ENCODE measurements around the gene FKRP. TPM values are rescaled to one million over a fixed set of nuclear protein-coding genes. Genes with fewer than 3 reads are reported as not detected.
"Not testable (repeated sequence)": the region's sequence is repeated elsewhere in the genome, so short reads cannot be mapped to it uniquely, and the experiment has no call there.

FKRP gene

DNA sequence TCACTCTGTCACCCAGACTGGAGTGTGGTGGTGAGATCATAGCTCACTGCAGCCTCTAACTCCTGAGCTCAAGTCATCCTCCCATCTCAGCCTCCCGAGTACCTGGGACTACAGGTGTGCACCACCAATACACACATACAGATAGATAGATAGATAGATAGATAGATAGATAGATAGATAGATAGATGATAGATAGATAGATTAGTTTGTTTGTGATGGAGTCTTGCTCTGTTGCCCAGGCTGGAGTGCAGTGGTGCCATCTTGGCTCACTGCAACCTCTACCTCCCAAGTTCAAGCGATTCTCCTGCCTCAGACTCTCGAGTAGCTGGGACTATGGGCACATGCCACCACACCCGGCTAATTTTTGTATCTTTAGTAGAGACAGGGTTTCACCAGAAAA, 58.6 kb downstream of the FKRP start:
- H3K18ac ChIP-seq (ENCODE audit: low read length); H2AK5ac ChIP-seq (ENCODE audit: low read length); H3K23ac ChIP-seq (ENCODE audit: low read length); H4K5ac ChIP-seq (ENCODE audit: low read length); H3K4ac ChIP-seq (ENCODE audit: low read depth, low read length); H3K79me1 ChIP-seq (ENCODE audit: low read length); H3K36me3 ChIP-seq (ENCODE audit: control insufficient read depth, insufficient read depth, low read length); H4K8ac ChIP-seq (ENCODE audit: low read depth, low read length); H3K79me2 ChIP-seq (ENCODE audit: control insufficient read depth, insufficient read depth, low read length); H3K4me1 ChIP-seq (ENCODE audit: control insufficient read depth, low read depth, low read length); H3K4me3 ChIP-seq (ENCODE audit: low read length); H2BK15ac ChIP-seq (replicated peaks; ENCODE audit: low read depth); H2BK120ac ChIP-seq (ENCODE audit: low read depth, low read length); H3K56ac ChIP-seq (ENCODE audit: low read length); H3K4me2 ChIP-seq (ENCODE audit: low read length); H3K27ac ChIP-seq (ENCODE audit: low read depth, low read length); DNase-seq; H3K9ac ChIP-seq (ENCODE audit: low read length); H2BK5ac ChIP-seq (ENCODE audit: low read length); H3K27me3 ChIP-seq (ENCODE audit: insufficient read depth, low read length, poor library complexity): not testable (repeated sequence)
- no CpG with 5 or more reads among the region's 4 CpGs for WGBS (ENCODE audit: extremely low coverage, insufficient coverage, low lambda C conversion rate)

DNA sequence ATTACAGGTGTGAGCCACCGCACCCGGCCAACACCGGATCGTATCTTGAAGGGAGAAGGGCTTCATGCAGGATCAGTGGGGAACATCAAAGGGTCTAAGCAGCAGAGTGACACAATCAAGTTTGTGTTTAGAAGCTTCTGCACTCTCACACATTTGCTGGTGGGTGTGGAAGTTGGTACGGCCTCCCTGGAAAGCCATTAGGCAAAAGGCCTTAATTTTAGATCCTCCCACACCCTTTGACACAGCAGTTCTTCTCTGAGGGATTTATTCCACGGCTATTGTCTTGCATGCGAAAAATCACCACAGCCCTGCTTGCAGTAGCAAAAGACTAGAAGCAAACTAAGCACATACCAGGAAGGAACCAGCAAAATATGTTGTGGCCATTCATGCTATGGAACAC, 60.8 kb downstream of the FKRP start:
- Histone ChIP-seq H3K79me2 (ENCODE audit: control insufficient read depth, insufficient read depth, low read length) (no peaks in the 10 kb centered on the region), H3K4me2 (ENCODE audit: low read length) (no peak overlapping the region), H4K5ac (ENCODE audit: low read length) (no peak overlapping the region), H3K27me3 (ENCODE audit: insufficient read depth, low read length, poor library complexity) (no peaks in the 10 kb centered on the region), H3K23ac (ENCODE audit: low read length) (no peak overlapping the region), H3K36me3 (ENCODE audit: control insufficient read depth, insufficient read depth, low read length) (no peaks in the 10 kb centered on the region), H3K27ac (ENCODE audit: low read depth, low read length) (no peak overlapping the region), H3K9ac (ENCODE audit: low read length) (no peak overlapping the region), H2AK5ac (ENCODE audit: low read length) (no peak overlapping the region), H3K4me1 (ENCODE audit: control insufficient read depth, low read depth, low read length) (no peaks in the 10 kb centered on the region), H4K8ac (ENCODE audit: low read depth, low read length) (no peak overlapping the region), H3K4ac (ENCODE audit: low read depth, low read length) (no peak overlapping the region), H3K79me1 (ENCODE audit: low read length) (no peaks in the 10 kb centered on the region), H2BK120ac (ENCODE audit: low read depth, low read length) (no peak overlapping the region), H3K56ac (ENCODE audit: low read length) (no peak overlapping the region), H2BK15ac (replicated peaks; ENCODE audit: low read depth) (no peak overlapping the region), H3K4me3 (ENCODE audit: low read length) (no peak overlapping the region), H2BK5ac (ENCODE audit: low read length) (no peak overlapping the region), H3K18ac (ENCODE audit: low read length) (no peak overlapping the region)
- no peak for DNase-seq
- WGBS (ENCODE audit: extremely low coverage, insufficient coverage, low lambda C conversion rate): no CpG with 5 or more reads among the region's 7 CpGs

Small RNA genes within 50 kb of the gene (small RNA-seq; reads per million reads assigned to genes)
- gene MIR320E (ENCODE audit: insufficient read depth): not detected
- gene RF00019 (ENCODE audit: insufficient read depth): not detected
